ENCODE results near the gene HSD17B10. TPM values are rescaled to one million over a fixed set of nuclear protein-coding genes. Genes with fewer than 3 reads are reported as not detected.

The HSD17B10 gene
- total RNA-seq, 6 experiments from 2014 or later = 78.0 to 94.9 (median 79.0) TPM

- no peak for TF ChIP-seq CTCF (IDR thresholded peaks at IDR 0.05)
- no peak for DNase-seq
- Mint-ChIP-seq H3K4me1 (ENCODE audit: low read depth) (peaks cover 14% of the 10 kb centered on the region), H3K36me3 (ENCODE audit: low read depth) (peaks cover 6% of the 10 kb centered on the region; the same call in 1 of the 2 replicates), H3K9me3 (no peaks in the 10 kb centered on the region), H3K27ac (no peak overlapping the region), H3K4me3 (no peak overlapping the region), H3K27me3 (ENCODE audit: insufficient read depth) (no peaks in the 10 kb centered on the region; the same call in 1 of the 2 replicates)
Measured at GRCh38 chrX:53437206-53437605, 3.0 kb upstream of the HSD17B10 start.

GRCh38 chrX:53435997-53436396, 1.8 kb upstream of the HSD17B10 start:
- Mint-ChIP-seq H3K4me3 (no peak overlapping the region), H3K4me1 (ENCODE audit: low read depth) (peaks cover 14% of the 10 kb centered on the region), H3K27me3 (ENCODE audit: insufficient read depth) (no peaks in the 10 kb centered on the region; the same call in 1 of the 2 replicates), H3K27ac (no peak overlapping the region), H3K9me3 (no peaks in the 10 kb centered on the region), H3K36me3 (ENCODE audit: low read depth) (peaks cover 10% of the 10 kb centered on the region; the same call in 1 of the 2 replicates)
- DNase-seq = peak; percentile 55
- TF ChIP-seq CTCF (IDR thresholded peaks at IDR 0.05) = peak; percentile 81

GRCh38 chrX:53430231-53430630, 3.9 kb downstream of the HSD17B10 start:
- H3K4me3 Mint-ChIP-seq = no peak overlapping the region
- no peak overlapping the region; the same call in 1 of the 2 replicates for H3K27ac Mint-ChIP-seq
- H3K27me3 Mint-ChIP-seq (ENCODE audit: insufficient read depth) = no peaks in the 10 kb centered on the region; the same call in 1 of the 2 replicates
- no peak for DNase-seq
- peaks cover 15% of the 10 kb centered on the region; the same call in 1 of the 2 replicates for H3K36me3 Mint-ChIP-seq (ENCODE audit: low read depth)
- H3K4me1 Mint-ChIP-seq (ENCODE audit: low read depth) = peaks cover 7% of the 10 kb centered on the region
- TF ChIP-seq CTCF (IDR thresholded peaks at IDR 0.05) = no peak
- no peaks in the 10 kb centered on the region for H3K9me3 Mint-ChIP-seq

GRCh38 chrX:53429755-53430154, 4.4 kb downstream of the HSD17B10 start:
- peaks cover 5% of the 10 kb centered on the region for H3K4me1 Mint-ChIP-seq (ENCODE audit: low read depth)
- no peaks in the 10 kb centered on the region for H3K9me3 Mint-ChIP-seq
- TF ChIP-seq CTCF (IDR thresholded peaks at IDR 0.05) = no peak
- H3K4me3 Mint-ChIP-seq = no peak overlapping the region
- H3K36me3 Mint-ChIP-seq (ENCODE audit: low read depth) = peaks cover 15% of the 10 kb centered on the region; the same call in 1 of the 2 replicates
- H3K27me3 Mint-ChIP-seq (ENCODE audit: insufficient read depth) = no peaks in the 10 kb centered on the region; the same call in 1 of the 2 replicates
- no peak for DNase-seq
- H3K27ac Mint-ChIP-seq = no peak overlapping the region; the same call in 1 of the 2 replicates

GRCh38 chrX:53422861-53423306, 11.3 kb downstream of the HSD17B10 start, which contains the start of gene RIBC1:
RIBC1 (plus strand) TSS chrX:53422873; CDS start chrX:53426277, 3,404 bp downstream.
- peaks cover 5% of the 10 kb centered on the region; the same call in 1 of the 2 replicates for H3K36me3 Mint-ChIP-seq (ENCODE audit: low read depth)
- no peaks in the 10 kb centered on the region for H3K9me3 Mint-ChIP-seq
- H3K27me3 Mint-ChIP-seq (ENCODE audit: insufficient read depth) = peaks cover 3% of the 10 kb centered on the region
- peak within 1 kb of the TSS; percentile 94 for H3K27ac Mint-ChIP-seq
- TF ChIP-seq CTCF (IDR thresholded peaks at IDR 0.05) = no peak
- H3K4me1 Mint-ChIP-seq (ENCODE audit: low read depth) = peaks cover 32% of the 10 kb centered on the region
- no peak for DNase-seq
- peak within 1 kb of the TSS; percentile 91 for H3K4me3 Mint-ChIP-seq
